Hepatocyte (in vitro differentiated cells): ENCODE measurements around the gene PHKB. TPM values are rescaled to one million over a fixed set of nuclear protein-coding genes. Genes with fewer than 3 reads are reported as not detected.

Experiments
- DNase-seq: peaks from one replicate; pipeline ENCODE4 v3.0.0-alpha.2; 2016; ENCODE audit warnings: low spot score
- H2AFZ ChIP-seq: fragments of 200-600 bp; sonication (generic); 2 replicates; pipeline ENCODE4 v1.6.0; 2016; ENCODE audit warnings: antibody characterized with exemption, mild to moderate bottlenecking
- H3K27ac ChIP-seq: fragments of 200-600 bp; sonication (generic); 2 replicates; pipeline ENCODE4 v1.5.1; 2016; ENCODE audit warnings: mild to moderate bottlenecking
- H3K27me3 ChIP-seq: fragments of 200-600 bp; sonication (generic); 2 replicates; pipeline ENCODE4 v1.6.1; 2016
- H3K36me3 ChIP-seq: fragments of 200-600 bp; sonication (generic); replicated peaks from 2 replicates; pipeline ENCODE4 v1.5.1; 2016; ENCODE audit warnings: low read depth; ENCODE audit not compliant: insufficient read depth
- H3K4me1 ChIP-seq: fragments of 200-600 bp; sonication (generic); 2 replicates; pipeline ENCODE4 v1.5.1; 2016; ENCODE audit warnings: mild to moderate bottlenecking, moderate library complexity; ENCODE audit not compliant: insufficient read depth
- H3K4me2 ChIP-seq: fragments of 200-600 bp; sonication (generic); 2 replicates; pipeline ENCODE4 v1.6.0; 2016
- H3K4me3 ChIP-seq: fragments of 200-600 bp; sonication (generic); 2 replicates; pipeline ENCODE4 v1.5.1; 2016; ENCODE audit warnings: mild to moderate bottlenecking
- H3K79me2 ChIP-seq: fragments of 200-600 bp; sonication (generic); 2 replicates; pipeline ENCODE4 v1.6.0; 2017; ENCODE audit warnings: mild to moderate bottlenecking
- H3K9me2 ChIP-seq: fragments of 200-600 bp; sonication (generic); replicated peaks from 2 replicates; pipeline ENCODE4 v1.6.0; 2017; ENCODE audit warnings: mild to moderate bottlenecking; ENCODE audit not compliant: insufficient read depth
- H3K9me3 ChIP-seq: fragments of 200-600 bp; sonication (generic); 2 replicates; pipeline ENCODE4 v1.5.1; 2016; ENCODE audit warnings: low read depth, mild to moderate bottlenecking
- H4K20me1 ChIP-seq: fragments of 200-600 bp; sonication (generic); 2 replicates; pipeline ENCODE4 v1.6.0; 2016; ENCODE audit warnings: mild to moderate bottlenecking; ENCODE audit not compliant: insufficient read depth, poor library complexity, severe bottlenecking
- CTCF ChIP-seq: fragments of 200-600 bp; sonication (generic); IDR thresholded peaks from 2 replicates; pipeline ENCODE4 v1.5.1; 2016; ENCODE audit warnings: antibody characterized with exemption, mild to moderate bottlenecking; ENCODE audit not compliant: poor library complexity
- EZH2 ChIP-seq: fragments of 200-600 bp; sonication (generic); IDR thresholded peaks from 2 replicates; pipeline ENCODE4 v1.6.1; 2016; ENCODE audit warnings: antibody characterized with exemption, mild to moderate bottlenecking, borderline replicate concordance
- EZH2phosphoT487 ChIP-seq: fragments of 200-600 bp; sonication (generic); IDR thresholded peaks from one replicate; pipeline ENCODE4 v1.6.1; 2018; ENCODE audit warnings: antibody characterized with exemption, mild to moderate bottlenecking, low read depth, moderate library complexity; ENCODE audit not compliant: unreplicated experiment, severe bottlenecking
- WGBS: methylation state at CpG from one replicate; pipeline ENCODE4 v1.1.6; 2016; ENCODE audit warnings: low lambda C conversion rate; ENCODE audit errors: missing lambda C conversion rate; 5-methylcytosine and 5-hydroxymethylcytosine counted together
- polyA plus RNA-seq: library from polyadenylated mRNA; unstranded; fragments of >200 nt; fragmentation: Nextera tagmentation; extraction: Ambion mirVana; gene quantifications from 2 replicates; pipeline ENCODE4 v1.2.1, GENCODE V29; 2016
- total RNA-seq: library from RNA; depleted of rRNA; stranded (reverse); fragments of >200 nt; gene quantifications from 2 replicates; pipeline ENCODE4 v1.2.3, GENCODE V29; 2014

PHKB gene
- total and polyA plus RNA-seq, 2 experiments from 2014 or later: 28.7 to 71.7 TPM

GRCh38 chr16:47571049-47571448, 109.9 kb downstream of the PHKB start:
- TF ChIP-seq EZH2phosphoT487 (no peak), EZH2 (no peak), CTCF (no peak)

GRCh38 chr16:47571711-47572110, 110.6 kb downstream of the PHKB start:
- Histone ChIP-seq H3K4me1 (no peaks in the 10 kb centered on the region), H3K4me3 (no peak overlapping the region), H3K9me3 (no peaks in the 10 kb centered on the region), H3K9me2 (no peaks in the 10 kb centered on the region), H3K79me2 (no peaks in the 10 kb centered on the region), H4K20me1 (no peaks in the 10 kb centered on the region), H3K4me2 (no peak overlapping the region), H3K36me3 (no peaks in the 10 kb centered on the region), H2AFZ (no peak overlapping the region), H3K27ac (no peak overlapping the region), H3K27me3 (no peaks in the 10 kb centered on the region)
- TF ChIP-seq EZH2 (no peak), EZH2phosphoT487 (no peak), CTCF (no peak)
- DNase-seq: no peak
- 100% methylated on average over 3 of the region's 3 CpGs for WGBS

More at GRCh38 chr16:47571049-47571448, 109.9 kb downstream of the PHKB start:
- Histone ChIP-seq H3K4me3 (no peak overlapping the region), H3K27me3 (no peaks in the 10 kb centered on the region), H3K27ac (no peak overlapping the region), H3K4me1 (no peaks in the 10 kb centered on the region), H3K36me3 (no peaks in the 10 kb centered on the region), H3K4me2 (no peak overlapping the region), H3K9me3 (no peaks in the 10 kb centered on the region), H4K20me1 (no peaks in the 10 kb centered on the region), H3K79me2 (no peaks in the 10 kb centered on the region), H2AFZ (no peak overlapping the region), H3K9me2 (no peaks in the 10 kb centered on the region)
- DNase-seq: no peak

GRCh38 chr16:47574091-47575054, 113.2 kb downstream of the PHKB start:
- Histone ChIP-seq H3K9me3 (no peaks in the 10 kb centered on the region), H3K4me1 (no peaks in the 10 kb centered on the region), H3K4me2 (no peak overlapping the region), H3K27ac (no peak overlapping the region), H3K27me3 (no peaks in the 10 kb centered on the region), H3K4me3 (no peak overlapping the region), H3K36me3 (no peaks in the 10 kb centered on the region), H2AFZ (no peak overlapping the region), H3K9me2 (no peaks in the 10 kb centered on the region), H4K20me1 (no peaks in the 10 kb centered on the region), H3K79me2 (no peaks in the 10 kb centered on the region)
- WGBS: 90% methylated on average over 5 of the region's 5 CpGs
- TF ChIP-seq EZH2: no peak
- TF ChIP-seq CTCF: no peak
- no peak for DNase-seq
